T-helper 22 cell (primary cell): ENCODE data around the gene LILRA1.
"Not testable (repeated sequence)": the region's sequence is repeated elsewhere in the genome, so short reads cannot be mapped to it uniquely, and the experiment has no call there.

ENCODE experiments used
- DNase-seq: peaks from one replicate; pipeline ENCODE4 v3.0.0-alpha.2; 2020; ENCODE audit warnings: low read depth

Gene LILRA1

DNA sequence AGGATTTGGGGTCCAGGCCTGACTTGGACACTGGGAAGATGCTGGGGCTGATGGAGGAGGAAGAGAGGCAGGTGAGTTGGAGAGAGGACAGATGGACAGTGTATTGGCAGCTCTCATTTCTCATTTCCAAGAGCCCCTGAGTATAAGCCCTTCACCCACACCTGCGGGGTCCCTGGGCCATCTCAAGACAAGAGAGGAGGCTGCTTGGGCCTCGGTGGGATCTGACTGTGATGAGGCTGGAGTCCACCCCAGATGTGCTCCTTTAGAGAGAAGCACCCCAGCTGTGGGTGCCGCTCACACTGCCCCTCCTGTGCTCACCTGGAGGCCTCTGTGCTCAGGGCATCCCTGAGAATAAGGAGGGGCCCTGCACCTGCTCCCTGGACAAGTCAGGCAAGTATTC, 16.1 kb upstream of the LILRA1 start:
- DNase-seq: no peak

DNA sequence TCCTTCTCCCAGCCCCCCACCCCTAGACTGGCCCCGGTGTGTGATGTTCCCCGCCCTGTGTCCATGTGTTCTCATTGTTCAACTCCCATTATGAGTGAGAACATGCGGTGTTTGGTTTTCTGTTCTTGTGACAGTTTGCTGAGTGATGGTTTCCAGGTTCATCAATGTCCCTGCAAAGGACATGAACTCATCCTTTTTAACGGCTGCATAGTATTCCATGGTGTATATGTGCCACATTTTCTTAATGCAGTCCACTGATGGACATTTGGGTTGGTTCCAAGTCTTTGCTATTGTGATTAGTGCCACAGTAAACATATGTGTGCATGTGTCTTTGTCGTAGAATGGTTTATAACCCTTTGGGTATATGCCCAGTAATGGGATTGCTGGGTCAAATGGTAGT, 15.2 kb upstream of the LILRA1 start:
- DNase-seq: not testable (repeated sequence)

GRCh38 chr19:54586397-54586796, 7.0 kb upstream of the LILRA1 start:
- DNase-seq: no peak

DNA sequence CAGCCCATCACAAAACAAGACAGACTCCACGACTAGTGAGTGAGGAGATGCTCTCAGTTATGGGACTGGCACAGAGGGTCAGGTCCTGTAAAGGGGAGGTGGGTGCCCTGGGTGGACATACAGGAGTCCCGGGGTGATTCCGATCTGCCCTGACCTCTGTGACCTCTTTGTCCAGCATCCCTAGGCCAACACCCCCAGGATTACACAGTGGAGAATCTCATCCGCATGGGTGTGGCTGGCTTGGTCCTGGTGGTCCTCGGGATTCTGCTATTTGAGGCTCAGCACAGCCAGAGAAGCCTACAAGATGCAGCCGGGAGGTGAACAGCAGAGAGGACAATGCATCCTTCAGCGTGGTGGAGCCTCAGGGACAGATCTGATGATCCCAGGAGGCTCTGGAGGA, 6.4 kb upstream of the LILRA1 start:
- no peak for DNase-seq

DNA sequence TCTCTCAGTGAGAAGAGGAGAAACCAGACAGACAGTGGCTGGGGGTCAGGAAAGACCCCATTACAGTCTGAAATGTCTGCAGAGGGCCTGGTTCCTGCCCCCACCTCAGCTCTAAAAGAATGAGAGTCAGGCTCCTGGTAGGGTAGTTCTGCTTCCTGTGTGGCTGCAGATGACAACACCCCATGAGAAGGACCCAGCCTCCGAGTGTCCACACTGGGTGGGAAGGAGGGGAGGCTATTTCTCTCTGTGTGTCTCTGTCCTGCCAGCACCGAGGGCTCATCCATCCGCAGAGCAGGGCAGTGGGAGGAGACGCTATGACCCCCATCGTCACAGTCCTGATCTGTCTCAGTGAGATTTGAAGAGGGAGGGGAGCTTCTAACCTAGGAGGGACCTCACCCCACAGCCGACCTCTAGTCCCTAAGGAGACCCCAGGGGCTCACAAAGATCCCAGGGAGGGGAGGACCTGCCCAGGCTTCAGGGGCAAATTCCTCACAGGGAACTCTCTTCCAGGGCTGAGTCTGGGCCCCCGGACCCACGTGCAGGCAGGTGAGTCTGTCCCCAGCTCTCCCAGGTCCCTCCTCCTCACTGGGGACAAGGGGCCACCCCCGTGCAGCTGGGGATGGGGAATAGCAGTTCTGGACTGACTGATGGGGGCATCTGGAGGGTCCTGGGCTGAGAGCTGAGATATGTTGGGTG, 647 bp downstream of the LILRA1 start:
- not testable (repeated sequence) for DNase-seq

GRCh38 chr19:54594737-54595136, 1.3 kb downstream of the LILRA1 start:
- no peak for DNase-seq

DNA sequence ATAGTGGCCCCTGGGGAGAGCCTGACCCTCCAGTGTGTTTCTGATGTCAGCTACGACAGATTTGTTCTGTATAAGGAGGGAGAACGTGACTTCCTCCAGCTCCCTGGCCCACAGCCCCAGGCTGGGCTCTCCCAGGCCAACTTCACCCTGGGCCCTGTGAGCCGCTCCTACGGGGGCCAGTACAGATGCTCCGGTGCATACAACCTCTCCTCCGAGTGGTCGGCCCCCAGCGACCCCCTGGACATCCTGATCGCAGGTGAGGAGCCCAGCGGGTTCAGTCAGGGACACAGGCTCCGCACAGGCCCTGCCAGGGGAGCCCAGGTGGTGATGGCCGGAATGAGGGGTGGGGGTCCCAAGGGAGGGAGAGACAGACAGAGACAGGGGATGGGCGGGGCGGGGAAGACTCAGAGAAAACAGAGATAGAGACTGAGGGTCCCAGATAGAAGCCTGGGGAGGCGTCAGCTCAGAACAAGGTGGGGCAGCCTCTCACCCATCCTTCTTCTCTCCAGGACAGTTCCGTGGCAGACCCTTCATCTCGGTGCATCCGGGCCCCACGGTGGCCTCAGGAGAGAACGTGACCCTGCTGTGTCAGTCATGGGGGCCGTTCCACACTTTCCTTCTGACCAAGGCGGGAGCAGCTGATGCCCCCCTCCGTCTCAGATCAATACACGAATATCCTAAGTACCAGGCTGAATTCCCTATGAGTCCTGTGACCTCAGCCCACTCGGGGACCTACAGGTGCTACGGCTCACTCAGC, 2.4 kb downstream of the LILRA1 start:
- DNase-seq: not testable (repeated sequence)

DNA sequence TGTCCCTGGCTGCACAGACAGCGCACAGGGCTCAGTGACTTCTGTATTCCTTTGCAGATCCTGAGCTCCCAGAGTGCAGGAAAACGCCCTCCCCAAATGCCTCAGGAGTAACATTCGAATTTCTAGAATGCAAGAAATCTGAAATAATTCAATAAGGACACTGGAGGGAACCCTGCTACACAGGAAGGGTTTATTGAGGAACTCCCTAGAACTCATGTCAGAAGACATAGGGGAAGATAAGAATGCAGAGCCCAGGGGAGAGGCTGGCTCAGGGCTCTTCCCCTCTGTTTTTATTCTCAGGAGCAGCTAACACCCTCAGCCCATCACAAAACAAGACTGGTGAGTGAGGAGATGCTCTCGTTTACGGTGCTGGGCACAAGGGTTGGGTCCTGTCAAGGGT, 6.8 kb downstream of the LILRA1 start:
- no peak for DNase-seq

DNA sequence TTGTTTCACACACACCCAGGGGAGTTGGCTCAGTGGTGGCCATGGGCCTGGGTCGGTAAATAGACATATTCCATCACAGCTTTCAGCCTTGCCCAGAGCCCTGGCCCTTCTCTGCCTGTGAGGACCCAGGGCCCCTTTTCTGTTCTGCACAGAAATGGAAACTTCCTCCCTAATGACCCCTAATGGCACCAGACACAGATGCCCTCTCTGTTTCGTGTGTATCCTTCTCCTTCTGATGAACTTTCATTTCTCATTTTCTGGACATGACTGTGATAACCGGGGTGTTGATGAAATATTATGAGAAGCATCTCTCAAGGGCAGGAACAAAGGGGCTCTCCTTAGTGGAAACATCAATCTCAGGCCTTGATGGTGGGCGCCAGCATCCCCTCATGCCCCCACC, 12.8 kb downstream of the LILRA1 start:
- DNase-seq: no peak

DNA sequence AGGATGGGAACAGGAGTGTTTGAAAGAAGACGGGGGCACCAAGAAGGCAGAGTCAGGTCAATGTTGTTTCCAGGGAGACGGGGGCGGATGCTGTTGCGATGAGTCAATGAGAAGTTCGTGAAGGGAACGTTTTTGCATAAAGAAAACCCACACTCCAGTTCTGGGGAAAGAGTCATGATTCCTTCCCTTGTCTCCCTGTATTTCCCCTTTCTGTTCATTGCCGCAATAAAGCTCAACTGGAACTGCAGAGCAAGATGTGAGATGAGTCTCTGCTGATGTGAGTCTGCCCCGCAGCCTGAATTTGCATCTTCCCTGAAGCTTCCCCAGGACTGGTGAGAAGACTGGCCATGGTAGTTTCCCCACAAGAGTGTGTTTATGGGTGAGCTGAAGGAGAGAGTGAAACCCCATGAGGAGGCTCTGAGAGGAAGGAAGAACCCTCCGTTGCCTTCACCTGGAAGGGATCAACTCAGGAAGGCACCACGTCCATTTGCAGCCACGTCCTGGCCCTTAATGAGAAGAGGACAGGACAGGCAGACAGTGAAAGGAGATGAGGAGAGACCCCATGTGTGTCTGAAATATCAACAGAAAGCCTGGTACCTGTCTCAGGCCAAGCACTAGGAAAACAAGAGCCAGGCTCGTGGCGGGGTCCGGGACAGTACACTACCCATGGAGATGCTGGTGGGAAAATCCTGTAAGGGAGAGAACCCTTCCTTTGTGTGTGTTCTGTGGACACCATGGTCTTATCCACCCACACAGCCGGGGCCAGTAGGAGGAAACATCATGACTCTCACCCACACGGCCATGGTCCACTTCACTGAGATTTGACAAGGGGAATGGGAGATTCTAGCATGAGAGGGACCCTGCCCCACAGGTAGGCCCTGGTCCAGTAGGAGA, 13.7 kb downstream of the LILRA1 start:
- no peak for DNase-seq

DNA sequence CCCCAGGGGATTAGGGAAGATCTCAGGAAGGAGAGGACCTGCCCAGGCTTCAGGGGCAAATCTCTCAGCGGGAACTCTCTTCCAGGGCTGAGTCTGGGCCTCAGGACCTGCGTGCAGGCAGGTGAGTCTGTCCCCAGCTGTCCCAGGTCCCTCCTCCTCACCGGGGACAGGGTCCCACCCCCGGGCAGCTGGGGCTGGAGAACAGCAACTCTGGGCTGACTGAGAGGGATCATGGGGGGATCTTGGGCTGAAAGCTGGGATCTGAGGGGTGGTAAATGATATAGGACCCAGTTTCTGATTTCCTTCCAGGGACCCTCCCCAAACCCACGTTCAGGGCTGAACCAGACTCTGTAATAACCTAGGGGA, 14.3 kb downstream of the LILRA1 start:
- DNase-seq: no peak

GRCh38 chr19:54608205-54608604, 14.8 kb downstream of the LILRA1 start:
- DNase-seq: no peak

DNA sequence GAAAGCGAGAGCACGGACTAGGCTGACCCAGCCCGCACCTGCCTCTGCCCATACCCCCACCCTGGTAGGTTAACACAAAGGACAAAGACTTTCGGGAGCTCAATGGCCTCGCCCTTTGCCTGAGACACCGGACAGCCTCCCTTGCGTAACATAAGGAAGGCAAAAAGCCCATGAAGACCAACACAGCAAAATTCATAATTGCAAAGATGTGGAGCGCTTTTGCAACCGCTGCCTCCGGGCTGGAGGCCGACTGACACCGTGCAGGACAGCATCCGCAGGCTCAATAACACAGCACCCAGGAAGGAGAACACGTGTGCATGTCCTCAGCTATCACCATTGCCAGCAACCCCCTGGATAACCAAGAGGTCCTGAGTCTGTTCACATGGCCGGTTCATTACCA, 15.4 kb downstream of the LILRA1 start:
- DNase-seq: no peak

GRCh38 chr19:54609356-54609791, 15.9 kb downstream of the LILRA1 start:
- no peak for DNase-seq

GRCh38 chr19:54612428-54612827, 19.0 kb downstream of the LILRA1 start:
- no peak for DNase-seq

DNA sequence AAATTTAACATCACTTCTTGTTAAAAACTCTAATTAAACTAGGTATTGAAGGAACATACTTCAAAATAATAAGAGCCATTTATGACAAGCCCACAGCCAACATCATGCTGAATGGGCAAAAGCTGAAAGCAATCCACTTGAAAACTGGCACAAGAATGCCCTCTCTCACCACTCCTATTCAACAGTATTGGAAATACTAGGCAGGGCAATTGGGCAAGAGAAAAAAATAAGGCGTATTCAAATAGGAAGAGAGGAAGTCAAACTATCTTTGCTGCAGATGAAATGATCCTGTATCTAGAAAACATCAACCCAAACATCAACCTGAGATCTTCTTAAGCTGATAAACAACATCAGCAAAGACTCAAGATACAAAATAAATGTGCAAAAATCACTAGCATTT, 21.3 kb downstream of the LILRA1 start:
- DNase-seq: no peak

GRCh38 chr19:54616057-54616456, 22.6 kb downstream of the LILRA1 start:
- no peak for DNase-seq

GRCh38 chr19:54616821-54617560, 23.6 kb downstream of the LILRA1 start:
- DNase-seq: no peak

DNA sequence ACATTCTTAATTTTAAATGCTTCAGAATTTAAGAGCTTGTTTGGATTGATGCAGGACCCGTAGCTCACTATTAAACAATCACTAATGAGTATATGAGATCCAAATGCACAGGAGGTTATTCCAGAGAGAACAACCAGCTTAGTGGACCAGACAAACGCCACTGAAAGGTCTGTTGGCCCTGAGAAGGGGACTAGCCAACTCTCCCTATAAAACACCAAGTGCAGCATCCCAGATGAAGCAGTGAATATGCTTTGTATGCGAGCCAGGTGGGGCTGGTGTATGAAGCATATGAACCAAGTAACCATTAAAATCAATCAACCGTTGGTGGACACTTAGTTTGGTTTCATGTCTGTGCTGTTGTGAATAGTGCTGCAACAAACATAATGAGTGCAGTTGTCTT, 27.0 kb downstream of the LILRA1 start:
- DNase-seq: no peak

GRCh38 chr19:54622431-54622830, 29.0 kb downstream of the LILRA1 start:
- no peak for DNase-seq

DNA sequence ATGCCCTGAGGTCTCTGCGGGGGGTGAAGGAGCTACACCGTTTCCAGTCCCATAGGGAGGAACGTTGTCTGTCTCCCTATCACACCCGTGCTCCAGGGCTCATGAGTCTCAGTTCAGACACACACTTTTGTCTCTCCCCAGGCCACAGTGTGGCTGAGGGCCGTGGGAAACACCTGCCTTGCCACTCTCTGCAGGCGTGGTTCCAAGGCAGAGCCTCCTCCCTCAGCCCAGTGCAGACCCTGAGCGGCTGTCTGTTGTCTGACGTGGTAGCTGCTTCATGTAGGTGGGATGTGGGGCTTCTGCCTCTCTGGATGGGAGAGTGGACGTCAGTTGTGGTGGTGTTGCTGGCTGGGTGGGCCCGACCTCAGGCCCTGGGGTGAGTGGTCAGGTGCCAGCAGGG, 30.8 kb downstream of the LILRA1 start:
- DNase-seq: not testable (repeated sequence)
